Esophagus (tissue), 2 donors: Measurements from ENCODE around the gene HECW1. TPM values are rescaled to one million over a fixed set of nuclear protein-coding genes. Genes with fewer than 3 reads are reported as not detected.
A peak's percentile ranks its signal among the peaks of the same experiment; 100 is the strongest.

Source experiments
- H3K27ac ChIP-seq, 2 donors: one replicate each; pipeline ENCODE4 v1.5.1; 2013; ENCODE audit warnings: low read depth in 2 of 2, mild to moderate bottlenecking in 2 of 2, inconsistent platforms in 1 of 2, low read length in 1 of 2, moderate library complexity in 1 of 2
- H3K27me3 ChIP-seq, 2 donors: one replicate each; pipeline ENCODE4 v1.6.1; 2013; ENCODE audit warnings: low read length in 2 of 2, control low read depth in 1 of 2, mild to moderate bottlenecking in 1 of 2; ENCODE audit not compliant: insufficient read depth in 2 of 2, control insufficient read depth in 1 of 2
- H3K36me3 ChIP-seq, 2 donors: one replicate each; pipeline ENCODE4 v1.6.1; 2013; ENCODE audit warnings: low read length in 1 of 2; ENCODE audit not compliant: control insufficient read depth in 2 of 2, insufficient read depth in 2 of 2
- H3K4me1 ChIP-seq, 2 donors: one replicate each; pipeline ENCODE4 v1.6.1; 2013; ENCODE audit warnings: low read length in 1 of 2; ENCODE audit not compliant: control insufficient read depth in 2 of 2, insufficient read depth in 2 of 2
- H3K4me3 ChIP-seq, 2 donors: one replicate each; pipeline ENCODE4 v1.5.1; 2013; ENCODE audit warnings: low read length in 2 of 2, mild to moderate bottlenecking in 2 of 2, low read depth in 1 of 2, moderate library complexity in 1 of 2
- H3K9me3 ChIP-seq, 2 donors: one replicate each; pipeline ENCODE4 v1.6.1; 2013; ENCODE audit warnings: mild to moderate bottlenecking in 2 of 2, low read depth in 1 of 2, low read length in 1 of 2, moderate library complexity in 1 of 2; ENCODE audit not compliant: control insufficient read depth in 2 of 2, insufficient read depth in 1 of 2
- WGBS, 2 donors: extraction: QIAGEN DNeasy Blood & Tissue Kit; methylation state at CpG; one replicate each; pipeline ENCODE4 v1.1.7; 2013; 5-methylcytosine and 5-hydroxymethylcytosine counted together
- polyA plus RNA-seq, 2 donors: library from polyadenylated mRNA; stranded (reverse); fragments of 200-250 nt; gene quantifications; one replicate each; pipeline ENCODE4 v1.2.3, GENCODE V29; 2013
- donor health status: healthy with polysubstance abuse.
- donor health status: Bipolar disorder and iron deficiency.

HECW1 gene
- polyA plus RNA-seq, 2 donors = 0.11 to 0.47 TPM

DNA sequence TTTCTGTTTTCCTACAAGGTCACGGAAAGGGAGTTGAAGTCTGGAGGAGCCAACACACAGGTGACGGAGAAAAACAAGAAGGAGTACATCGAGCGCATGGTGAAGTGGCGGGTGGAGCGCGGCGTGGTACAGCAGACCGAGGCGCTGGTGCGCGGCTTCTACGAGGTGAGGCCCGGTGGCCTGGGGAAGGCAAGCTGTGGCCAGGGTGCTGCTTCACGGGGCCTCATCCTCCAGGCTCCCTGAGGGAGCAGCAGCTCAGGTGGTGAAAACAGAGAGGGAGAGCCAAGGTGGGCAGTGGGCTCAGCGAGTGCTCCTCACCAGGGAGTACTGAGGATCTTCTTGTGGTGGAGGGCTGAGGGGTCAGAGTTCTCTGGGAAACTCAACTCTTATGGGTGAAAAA lies 438.0 kb downstream of the HECW1 start:
- H3K4me1 ChIP-seq = no peaks in the 10 kb centered on the region
- no peak overlapping the region for H3K27ac ChIP-seq
- no peaks in the 10 kb centered on the region for H3K36me3 ChIP-seq
- H3K4me3 ChIP-seq = no peak overlapping the region
- no peaks in the 10 kb centered on the region for H3K27me3 ChIP-seq
- H3K9me3 ChIP-seq = no peaks in the 10 kb centered on the region
- 95 to 98% methylated on average over 16 of the region's 16 CpGs for WGBS, 2 donors

DNA sequence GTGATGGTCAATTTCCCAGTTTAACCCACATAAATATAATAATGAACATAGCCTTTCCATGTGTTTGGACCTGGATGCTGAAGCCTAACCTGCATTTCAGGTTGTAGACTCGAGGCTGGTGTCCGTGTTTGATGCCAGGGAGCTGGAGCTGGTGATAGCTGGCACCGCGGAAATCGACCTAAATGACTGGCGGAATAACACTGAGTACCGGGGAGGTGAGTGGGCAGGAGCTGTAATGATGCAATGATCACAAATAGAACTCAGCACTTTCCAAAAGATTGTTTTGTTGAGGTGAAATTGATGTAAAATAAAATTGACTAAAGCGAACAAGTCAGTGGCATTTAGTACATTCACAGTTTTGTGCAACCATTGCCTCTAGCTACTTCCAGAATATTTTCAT lies 439.7 kb downstream of the HECW1 start:
- H3K9me3 ChIP-seq = no peaks in the 10 kb centered on the region
- no peak overlapping the region for H3K27ac ChIP-seq
- H3K27me3 ChIP-seq = no peaks in the 10 kb centered on the region
- H3K36me3 ChIP-seq = no peaks in the 10 kb centered on the region
- no peaks in the 10 kb centered on the region for H3K4me1 ChIP-seq
- 85 to 91% methylated on average over 8 of the region's 8 CpGs for WGBS, 2 donors
- H3K4me3 ChIP-seq = no peak overlapping the region

DNA sequence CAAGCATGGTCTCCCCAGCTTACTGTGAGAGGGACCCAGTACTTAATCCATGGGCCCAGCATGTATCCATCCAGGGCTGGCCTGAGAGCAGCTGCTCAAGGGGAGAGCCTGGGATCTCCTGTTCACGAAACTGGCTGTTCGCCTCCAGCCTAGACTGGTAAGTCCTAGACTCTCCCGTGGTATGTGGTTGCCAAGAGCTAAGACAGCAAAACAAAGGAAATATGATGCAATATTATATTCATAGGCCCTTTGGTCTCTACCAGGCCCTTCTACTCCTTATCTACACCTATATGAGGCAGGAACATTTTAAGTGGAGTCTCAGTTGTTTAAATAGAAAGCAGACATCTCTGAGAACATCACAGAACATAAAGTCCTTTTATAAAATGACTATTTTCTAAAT lies 441.6 kb downstream of the HECW1 start:
- Histone ChIP-seq H3K4me3 (no peak overlapping the region), H3K36me3 (no peaks in the 10 kb centered on the region), H3K27me3 (no peaks in the 10 kb centered on the region), H3K9me3 (no peaks in the 10 kb centered on the region), H3K27ac (no peak overlapping the region), H3K4me1 (no peaks in the 10 kb centered on the region)
- WGBS, 2 donors = 31 to 39% methylated on average over 3 of the region's 3 CpGs

GRCh38 chr7:43554423-43554822 lies 442.0 kb downstream of the HECW1 start:
- H3K4me1 ChIP-seq = no peaks in the 10 kb centered on the region
- no peak overlapping the region for H3K27ac ChIP-seq
- no peaks in the 10 kb centered on the region for H3K36me3 ChIP-seq
- H3K27me3 ChIP-seq = no peaks in the 10 kb centered on the region
- no peaks in the 10 kb centered on the region for H3K9me3 ChIP-seq
- no peak overlapping the region for H3K4me3 ChIP-seq
- WGBS, 2 donors = 84 to 89% methylated on average over 15 of the region's 15 CpGs

- H3K27ac ChIP-seq = no peak overlapping the region
- no peaks in the 10 kb centered on the region for H3K36me3 ChIP-seq
- no peak overlapping the region for H3K4me3 ChIP-seq
- no peaks in the 10 kb centered on the region for H3K9me3 ChIP-seq
- H3K27me3 ChIP-seq = no peaks in the 10 kb centered on the region
- WGBS, 2 donors = 76 to 84% methylated on average over 7 of the region's 7 CpGs
- no peaks in the 10 kb centered on the region for H3K4me1 ChIP-seq
Observed at GRCh38 chr7:43557831-43558495, 445.5 kb downstream of the HECW1 start.

- Histone ChIP-seq H3K36me3 (no peaks in the 10 kb centered on the region), H3K4me1 (no peaks in the 10 kb centered on the region), H3K27ac (peak overlapping the region in 1 of 2 donors; percentile 36), H3K27me3 (no peaks in the 10 kb centered on the region), H3K9me3 (no peaks in the 10 kb centered on the region), H3K4me3 (no peak overlapping the region)
- 87 to 90% methylated on average over 14 of the region's 14 CpGs for WGBS, 2 donors
Observed at GRCh38 chr7:43559171-43559945, 446.9 kb downstream of the HECW1 start.

DNA sequence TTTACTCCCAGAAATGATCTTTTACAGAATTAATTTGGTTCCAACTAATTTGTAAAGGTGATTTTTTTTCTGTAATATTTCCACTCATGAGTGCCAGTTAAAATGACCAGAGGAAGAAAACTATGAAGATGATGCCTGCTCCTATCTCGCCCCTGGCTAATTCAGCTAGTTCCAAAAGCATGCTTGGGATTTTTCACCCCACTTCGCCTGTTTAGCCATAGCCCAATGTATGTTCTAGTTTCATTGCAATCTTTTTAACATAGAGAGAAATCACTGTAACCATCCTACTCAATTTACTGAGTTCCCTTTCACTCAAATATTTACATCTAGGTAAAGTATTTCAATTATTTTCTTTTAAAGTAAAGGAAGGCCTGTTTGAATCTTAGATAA lies 447.5 kb downstream of the HECW1 start:
- H3K27me3 ChIP-seq = no peaks in the 10 kb centered on the region
- H3K4me1 ChIP-seq = no peaks in the 10 kb centered on the region
- no peaks in the 10 kb centered on the region for H3K9me3 ChIP-seq
- WGBS, 2 donors = 92 to 93% methylated on average over 2 of the region's 2 CpGs
- no peak overlapping the region for H3K27ac ChIP-seq
- no peaks in the 10 kb centered on the region for H3K36me3 ChIP-seq
- no peak overlapping the region for H3K4me3 ChIP-seq

GRCh38 chr7:43560742-43561330 lies 448.4 kb downstream of the HECW1 start:
- H3K9me3 ChIP-seq = no peaks in the 10 kb centered on the region
- H3K36me3 ChIP-seq = no peaks in the 10 kb centered on the region
- H3K4me3 ChIP-seq = no peak overlapping the region
- no peaks in the 10 kb centered on the region for H3K4me1 ChIP-seq
- H3K27ac ChIP-seq = no peak overlapping the region
- H3K27me3 ChIP-seq = no peaks in the 10 kb centered on the region
- 79 to 86% methylated on average over 7 of the region's 7 CpGs for WGBS, 2 donors

GRCh38 chr7:43562383-43562782 lies 449.9 kb downstream of the HECW1 start:
- WGBS, 2 donors = 89 to 95% methylated on average over 3 of the region's 3 CpGs
- H3K27ac ChIP-seq = no peak overlapping the region
- H3K27me3 ChIP-seq = no peaks in the 10 kb centered on the region
- no peaks in the 10 kb centered on the region for H3K36me3 ChIP-seq
- H3K4me3 ChIP-seq = no peak overlapping the region
- no peaks in the 10 kb centered on the region for H3K9me3 ChIP-seq
- H3K4me1 ChIP-seq = no peaks in the 10 kb centered on the region
